Chondrocyte (in vitro differentiated cells): Measurements from ENCODE around the gene RRAGC. TPM values are rescaled to one million over a fixed set of nuclear protein-coding genes. Genes with fewer than 3 reads are reported as not detected.
"Not testable (repeated sequence)": the region's sequence is repeated elsewhere in the genome, so short reads cannot be mapped to it uniquely, and the experiment has no call there.

Experiments used
- DNase-seq: peaks from one replicate; pipeline ENCODE4 v3.0.0; 2021; ENCODE audit warnings: mixed read lengths, low spot score
- H3K27ac Mint-ChIP-seq: one replicate; pipeline ENCODE4 v1.8.0; 2021; ENCODE audit warnings: mild to moderate bottlenecking, moderate library complexity, mixed read lengths; ENCODE audit not compliant: unreplicated experiment
- H3K27me3 Mint-ChIP-seq: 2 replicates; pipeline ENCODE4 v1.8.0; 2021; ENCODE audit warnings: low read depth, mixed read lengths
- H3K36me3 Mint-ChIP-seq: 2 replicates; pipeline ENCODE4 v1.8.0; 2021; ENCODE audit warnings: low read depth, mixed read lengths
- H3K4me1 Mint-ChIP-seq: 2 replicates; pipeline ENCODE4 v1.8.0; 2021; ENCODE audit warnings: low read depth, mild to moderate bottlenecking, mixed read lengths
- H3K4me3 Mint-ChIP-seq: one replicate; pipeline ENCODE4 v1.8.0; 2021; ENCODE audit warnings: mild to moderate bottlenecking, moderate library complexity, mixed read lengths; ENCODE audit not compliant: unreplicated experiment
- H3K9me3 Mint-ChIP-seq: 2 replicates; pipeline ENCODE4 v1.8.0; 2021; ENCODE audit warnings: low read depth, mixed read lengths
- total RNA-seq: library from RNA; stranded (reverse); gene quantifications from 3 replicates; pipeline ENCODE4 v1.2.1, GENCODE V29; 2021
- TF ChIP-seq, protein P1 (sequence below): fragments of 200-600 bp; sonication (generic); IDR thresholded peaks from 2 replicates; pipeline ENCODE4 v1.5.0; 2021; ENCODE audit warnings: antibody characterized with exemption, mild to moderate bottlenecking, moderate library complexity

The RRAGC gene
- total RNA-seq, 1 donor from 2014 or later: 71.7 TPM

DNA sequence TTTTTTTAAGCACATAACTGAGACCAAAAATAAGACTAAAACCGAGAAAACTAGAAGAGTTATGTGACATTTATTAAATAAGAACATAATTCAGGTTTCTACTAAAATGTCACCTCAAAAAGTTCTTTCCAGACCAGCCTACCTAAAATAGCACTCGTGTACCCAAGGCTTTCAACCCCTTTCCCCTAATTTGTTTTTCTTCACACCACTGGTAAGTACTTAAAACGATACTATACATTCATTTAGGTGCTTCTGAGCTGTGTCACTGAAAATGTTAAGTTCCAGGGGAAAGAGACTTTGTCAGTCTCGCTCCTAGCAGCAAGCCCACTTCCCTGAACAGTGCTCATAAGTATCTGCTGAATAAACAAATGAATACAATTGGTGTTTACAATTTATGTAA, 6.8 kb downstream of the RRAGC start:
- TF ChIP-seq, protein P1, sequence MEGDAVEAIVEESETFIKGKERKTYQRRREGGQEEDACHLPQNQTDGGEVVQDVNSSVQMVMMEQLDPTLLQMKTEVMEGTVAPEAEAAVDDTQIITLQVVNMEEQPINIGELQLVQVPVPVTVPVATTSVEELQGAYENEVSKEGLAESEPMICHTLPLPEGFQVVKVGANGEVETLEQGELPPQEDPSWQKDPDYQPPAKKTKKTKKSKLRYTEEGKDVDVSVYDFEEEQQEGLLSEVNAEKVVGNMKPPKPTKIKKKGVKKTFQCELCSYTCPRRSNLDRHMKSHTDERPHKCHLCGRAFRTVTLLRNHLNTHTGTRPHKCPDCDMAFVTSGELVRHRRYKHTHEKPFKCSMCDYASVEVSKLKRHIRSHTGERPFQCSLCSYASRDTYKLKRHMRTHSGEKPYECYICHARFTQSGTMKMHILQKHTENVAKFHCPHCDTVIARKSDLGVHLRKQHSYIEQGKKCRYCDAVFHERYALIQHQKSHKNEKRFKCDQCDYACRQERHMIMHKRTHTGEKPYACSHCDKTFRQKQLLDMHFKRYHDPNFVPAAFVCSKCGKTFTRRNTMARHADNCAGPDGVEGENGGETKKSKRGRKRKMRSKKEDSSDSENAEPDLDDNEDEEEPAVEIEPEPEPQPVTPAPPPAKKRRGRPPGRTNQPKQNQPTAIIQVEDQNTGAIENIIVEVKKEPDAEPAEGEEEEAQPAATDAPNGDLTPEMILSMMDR: no peak
- H3K27ac Mint-ChIP-seq: no peak overlapping the region

DNA sequence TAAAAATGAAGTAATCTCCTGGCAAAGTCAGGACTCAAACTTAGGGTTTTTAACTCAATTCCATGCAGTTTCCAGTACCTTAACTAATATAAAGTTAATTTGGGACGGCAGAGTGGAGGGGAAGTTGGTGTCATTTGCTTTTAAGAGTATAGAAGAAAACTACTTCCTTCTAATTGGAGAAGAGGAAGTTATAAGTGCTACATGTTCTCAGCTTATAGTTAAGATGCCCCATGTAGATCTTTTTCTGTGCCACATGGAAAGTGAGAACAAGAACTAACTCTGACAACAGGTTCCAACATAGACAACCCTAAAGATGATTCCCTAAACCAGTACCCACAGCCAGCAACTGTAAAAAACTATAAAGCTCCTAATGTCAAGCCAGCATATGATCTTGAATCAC, 11.5 kb downstream of the RRAGC start:
- Mint-ChIP-seq H3K4me1 (peaks cover 13% of the 10 kb centered on the region), H3K27me3 (no peaks in the 10 kb centered on the region), H3K9me3 (no peaks in the 10 kb centered on the region), H3K4me3 (no peak overlapping the region), H3K36me3 (peaks cover 31% of the 10 kb centered on the region), H3K27ac (no peak overlapping the region)
- no peak for DNase-seq
- TF ChIP-seq, protein P1: no peak

More for the DNA sequence above, 6.8 kb downstream of the RRAGC start:
- DNase-seq: no peak
- Mint-ChIP-seq H3K9me3 (no peaks in the 10 kb centered on the region), H3K27me3 (no peaks in the 10 kb centered on the region), H3K4me3 (no peak overlapping the region), H3K36me3 (peaks cover 21% of the 10 kb centered on the region), H3K4me1 (peaks cover 21% of the 10 kb centered on the region)

DNA sequence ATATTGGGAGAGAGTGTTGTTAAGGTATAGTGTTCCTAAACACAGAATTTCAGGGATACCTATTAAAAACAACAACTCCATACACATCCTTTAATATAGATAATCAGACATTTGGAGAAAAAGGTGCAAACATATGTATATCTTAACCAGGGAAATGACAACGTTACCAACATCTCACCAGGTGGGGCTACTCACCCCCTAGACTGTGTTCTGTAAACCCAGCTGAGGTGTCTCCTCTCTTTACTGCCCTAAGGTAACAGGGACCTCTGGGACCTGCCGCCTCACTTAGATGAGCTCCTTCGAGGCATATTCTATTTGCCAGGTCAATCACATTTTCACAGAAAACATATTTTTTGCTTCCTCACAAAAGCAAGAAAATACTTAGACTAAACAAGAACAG, 13.4 kb downstream of the RRAGC start:
- TF ChIP-seq, protein P1: no peak
- no peak overlapping the region for H3K4me3 Mint-ChIP-seq
- no peaks in the 10 kb centered on the region for H3K9me3 Mint-ChIP-seq
- DNase-seq: no peak
- peaks cover 30% of the 10 kb centered on the region for H3K36me3 Mint-ChIP-seq
- H3K27ac Mint-ChIP-seq: peak overlapping the region; percentile 12
- peaks cover 11% of the 10 kb centered on the region for H3K4me1 Mint-ChIP-seq
- H3K27me3 Mint-ChIP-seq: no peaks in the 10 kb centered on the region

DNA sequence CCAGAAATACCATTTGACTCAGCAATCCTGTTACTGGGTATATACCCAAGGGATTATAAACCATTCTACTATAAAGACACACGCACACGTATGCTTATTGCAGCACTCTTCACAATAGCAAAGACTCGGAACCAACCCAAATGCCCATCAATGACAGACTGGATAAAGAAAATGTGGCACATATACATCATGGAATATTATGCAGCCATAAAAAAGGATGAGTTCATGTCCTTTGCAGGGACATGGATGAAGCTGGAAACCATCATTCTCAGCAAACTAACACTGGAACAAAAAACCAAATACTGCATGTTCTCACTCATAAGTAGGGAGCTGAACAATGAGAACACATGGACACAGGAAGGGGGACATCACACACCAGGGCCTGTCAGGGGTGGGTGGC, 14.5 kb downstream of the RRAGC start:
- not testable (repeated sequence) for H3K9me3 Mint-ChIP-seq, H3K4me3 Mint-ChIP-seq, H3K27ac Mint-ChIP-seq, H3K27me3 Mint-ChIP-seq, DNase-seq
- Mint-ChIP-seq H3K36me3 (peaks cover 31% of the 10 kb centered on the region), H3K4me1 (peaks cover 16% of the 10 kb centered on the region)

DNA sequence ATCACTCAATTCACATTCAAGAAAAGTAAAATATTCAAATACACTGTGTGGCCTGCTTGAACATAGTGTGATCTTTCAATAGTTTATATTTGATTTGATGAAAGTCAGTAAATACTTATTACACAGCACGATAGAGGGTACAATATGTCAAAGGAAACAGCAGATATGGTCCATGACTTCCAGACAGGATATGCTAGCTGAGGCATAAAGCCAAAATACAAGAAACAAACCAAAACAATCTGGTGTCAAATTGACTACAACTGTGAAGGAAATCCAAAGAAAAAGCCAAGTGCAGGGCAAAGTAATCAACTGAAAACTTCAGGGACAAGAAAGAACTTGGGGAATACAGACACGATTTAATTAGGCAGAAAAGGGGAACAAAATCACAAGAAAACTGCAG, 19.3 kb downstream of the RRAGC start:
- Mint-ChIP-seq H3K4me3 (no peak overlapping the region), H3K36me3 (peaks cover 36% of the 10 kb centered on the region), H3K4me1 (peaks cover 17% of the 10 kb centered on the region), H3K9me3 (no peaks in the 10 kb centered on the region), H3K27me3 (no peaks in the 10 kb centered on the region), H3K27ac (peak overlapping the region; percentile 23)
- TF ChIP-seq, protein P1: no peak
- DNase-seq: no peak

DNA sequence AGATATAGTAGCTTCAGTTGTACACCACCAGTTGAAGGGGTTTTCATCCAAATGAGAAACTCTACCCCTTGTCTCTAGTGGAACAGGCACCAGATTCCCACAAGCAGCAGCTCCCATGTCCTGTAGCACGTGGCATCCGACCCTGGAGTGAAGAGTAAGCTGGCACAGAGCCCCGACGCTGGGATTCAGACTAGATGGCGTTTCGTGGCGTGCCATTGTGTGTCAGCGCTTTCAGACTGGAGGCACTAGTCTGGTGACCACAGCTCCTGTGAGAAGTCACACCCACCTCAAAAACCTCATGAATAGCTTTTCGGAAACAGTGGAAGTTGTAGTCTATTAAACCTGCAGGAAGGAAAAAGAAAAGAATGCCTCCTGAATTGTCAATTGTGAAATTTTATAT, 20.2 kb downstream of the RRAGC start:
- H3K9me3 Mint-ChIP-seq: no peaks in the 10 kb centered on the region
- H3K36me3 Mint-ChIP-seq: peaks cover 28% of the 10 kb centered on the region
- no peak overlapping the region for H3K4me3 Mint-ChIP-seq
- TF ChIP-seq, protein P1: no peak
- DNase-seq: no peak
- H3K27ac Mint-ChIP-seq: no peak overlapping the region
- H3K4me1 Mint-ChIP-seq: peaks cover 20% of the 10 kb centered on the region
- no peaks in the 10 kb centered on the region for H3K27me3 Mint-ChIP-seq

DNA sequence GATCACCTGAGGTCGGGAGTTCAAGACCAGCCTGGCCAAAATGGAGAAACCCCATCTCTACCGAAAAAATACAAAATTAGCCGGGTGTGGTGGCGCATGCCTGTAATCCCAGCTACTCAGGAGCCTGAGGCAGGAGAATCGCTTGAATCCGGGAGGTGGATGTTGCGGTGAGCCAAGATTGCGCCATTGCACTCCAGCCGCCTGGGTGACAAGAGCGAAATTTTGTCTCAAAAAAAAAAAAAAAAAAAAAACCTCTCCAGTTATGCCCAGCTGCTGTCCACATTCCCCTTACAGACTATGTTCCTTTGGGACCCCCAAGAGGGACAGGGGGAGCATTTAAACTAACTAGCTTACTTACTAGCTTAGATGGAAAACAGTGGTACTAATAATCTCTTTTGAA, 23.3 kb downstream of the RRAGC start:
- not testable (repeated sequence) for H3K27ac Mint-ChIP-seq, DNase-seq, H3K4me3 Mint-ChIP-seq, H3K27me3 Mint-ChIP-seq, H3K9me3 Mint-ChIP-seq
- Mint-ChIP-seq H3K4me1 (peaks cover 17% of the 10 kb centered on the region), H3K36me3 (peaks cover 17% of the 10 kb centered on the region)
